NT2/D1 (cell line): Measurements from ENCODE around the gene REEP5.
A peak's percentile ranks its signal among the peaks of the same experiment; 100 is the strongest.

Source experiments
- DNase-seq: peaks from one replicate; pipeline ENCODE4 v3.0.0-alpha.2; 2011; ENCODE audit warnings: low read depth, low spot score
- H3K27me3 ChIP-seq: 2 replicates; pipeline ENCODE4 v1.6.0; 2011; ENCODE audit warnings: mild to moderate bottlenecking; ENCODE audit not compliant: insufficient read length, insufficient read depth
- H3K36me3 ChIP-seq: 2 replicates; pipeline ENCODE4 v1.6.1; 2011; ENCODE audit warnings: mild to moderate bottlenecking, low read length, mixed read lengths; ENCODE audit not compliant: insufficient read depth, insufficient read length
- H3K4me1 ChIP-seq: 2 replicates; pipeline ENCODE4 v1.5.1; 2011; ENCODE audit not compliant: insufficient read depth, insufficient read length
- H3K4me3 ChIP-seq: 2 replicates; pipeline ENCODE4 v1.5.1; 2011; ENCODE audit warnings: low read depth; ENCODE audit not compliant: insufficient read length
- H3K9ac ChIP-seq: 2 replicates; pipeline ENCODE4 v1.6.0; 2011; ENCODE audit warnings: low read depth; ENCODE audit not compliant: insufficient read length
- H3K9me3 ChIP-seq: 2 replicates; pipeline ENCODE4 v1.5.1; 2011; ENCODE audit warnings: mild to moderate bottlenecking, low read length; ENCODE audit not compliant: insufficient read depth
- SUZ12 ChIP-seq: IDR thresholded peaks from 2 replicates; pipeline ENCODE4 v1.6.1; 2011; ENCODE audit not compliant: insufficient read length, insufficient read depth; ENCODE audit errors: extremely low read depth
- YY1 ChIP-seq: IDR thresholded peaks from 2 replicates; pipeline ENCODE4 v1.6.1; 2011; ENCODE audit not compliant: insufficient read length, insufficient read depth
- ZNF274 ChIP-seq: IDR thresholded peaks from 2 replicates; pipeline ENCODE4 v1.6.1; 2011; ENCODE audit warnings: mild to moderate bottlenecking, low read depth, low read length

Gene REEP5

GRCh38 chr5:112933105-112933504, 11.1 kb upstream of the REEP5 start:
- no peaks in the 10 kb centered on the region for H3K36me3 ChIP-seq

GRCh38 chr5:112931473-112931872, 9.4 kb upstream of the REEP5 start:
- Histone ChIP-seq H3K9me3 (no peaks in the 10 kb centered on the region), H3K9ac (no peak overlapping the region), H3K27me3 (no peaks in the 10 kb centered on the region), H3K4me3 (no peak overlapping the region), H3K4me1 (no peaks in the 10 kb centered on the region), H3K36me3 (no peaks in the 10 kb centered on the region)
- TF ChIP-seq YY1 (no peak), ZNF274 (no peak), SUZ12 (no peak)
- DNase-seq = no peak

More at GRCh38 chr5:112933105-112933504, 11.1 kb upstream of the REEP5 start:
- Histone ChIP-seq H3K9me3 (no peaks in the 10 kb centered on the region), H3K4me3 (no peak overlapping the region), H3K4me1 (no peaks in the 10 kb centered on the region), H3K27me3 (no peaks in the 10 kb centered on the region), H3K9ac (no peak overlapping the region)
- no peak for TF ChIP-seq SUZ12
- no peak for TF ChIP-seq ZNF274
- no peak for TF ChIP-seq YY1
- DNase-seq = no peak

- DNase-seq = no peak
- H3K4me1 ChIP-seq = no peaks in the 10 kb centered on the region
- H3K36me3 ChIP-seq = no peaks in the 10 kb centered on the region
- no peaks in the 10 kb centered on the region for H3K9me3 ChIP-seq
- H3K4me3 ChIP-seq = no peak overlapping the region
- TF ChIP-seq SUZ12 (no peak), YY1 (no peak), ZNF274 (no peak)
- H3K27me3 ChIP-seq = no peaks in the 10 kb centered on the region
- no peak overlapping the region for H3K9ac ChIP-seq
Observed at GRCh38 chr5:112930082-112930344, 8.0 kb upstream of the REEP5 start.

GRCh38 chr5:112929336-112930081, 7.5 kb upstream of the REEP5 start:
- Histone ChIP-seq H3K36me3 (no peaks in the 10 kb centered on the region), H3K4me3 (no peak overlapping the region), H3K27me3 (no peaks in the 10 kb centered on the region), H3K9ac (no peak overlapping the region), H3K4me1 (no peaks in the 10 kb centered on the region), H3K9me3 (no peaks in the 10 kb centered on the region)
- TF ChIP-seq SUZ12 = no peak
- TF ChIP-seq YY1 = no peak
- no peak for TF ChIP-seq ZNF274
- DNase-seq = no peak

GRCh38 chr5:112923988-112924387, 2.0 kb upstream of the REEP5 start:
- DNase-seq = no peak
- Histone ChIP-seq H3K9me3 (no peaks in the 10 kb centered on the region), H3K4me3 (no peak overlapping the region), H3K27me3 (peaks cover 7% of the 10 kb centered on the region), H3K36me3 (peaks cover 18% of the 10 kb centered on the region), H3K9ac (no peak overlapping the region), H3K4me1 (no peaks in the 10 kb centered on the region)
- TF ChIP-seq SUZ12 (no peak), YY1 (no peak), ZNF274 (no peak)

- no peak for TF ChIP-seq SUZ12
- TF ChIP-seq ZNF274 = no peak
- Histone ChIP-seq H3K9ac (no peak overlapping the region), H3K4me1 (no peaks in the 10 kb centered on the region), H3K4me3 (no peak overlapping the region), H3K36me3 (peaks cover 25% of the 10 kb centered on the region), H3K9me3 (no peaks in the 10 kb centered on the region), H3K27me3 (peaks cover 7% of the 10 kb centered on the region)
- no peak for DNase-seq
Observed at GRCh38 chr5:112923148-112923917, 1.3 kb upstream of the REEP5 start.

- Histone ChIP-seq H3K27me3 (peaks cover 7% of the 10 kb centered on the region), H3K36me3 (peaks cover 39% of the 10 kb centered on the region), H3K4me1 (no peaks in the 10 kb centered on the region), H3K9me3 (no peaks in the 10 kb centered on the region), H3K4me3 (peak overlapping the region; percentile 75), H3K9ac (peak overlapping the region; percentile 94)
- TF ChIP-seq ZNF274 (no peak), YY1 (no peak), SUZ12 (no peak)
- peak; percentile 20 for DNase-seq
Observed at GRCh38 chr5:112921026-112921832, 798 bp downstream of the REEP5 start.
